Measurements from ENCODE around the gene C1orf116.
A peak's percentile ranks its signal among the peaks of the same experiment; 100 is the strongest.

Gene C1orf116

DNA sequence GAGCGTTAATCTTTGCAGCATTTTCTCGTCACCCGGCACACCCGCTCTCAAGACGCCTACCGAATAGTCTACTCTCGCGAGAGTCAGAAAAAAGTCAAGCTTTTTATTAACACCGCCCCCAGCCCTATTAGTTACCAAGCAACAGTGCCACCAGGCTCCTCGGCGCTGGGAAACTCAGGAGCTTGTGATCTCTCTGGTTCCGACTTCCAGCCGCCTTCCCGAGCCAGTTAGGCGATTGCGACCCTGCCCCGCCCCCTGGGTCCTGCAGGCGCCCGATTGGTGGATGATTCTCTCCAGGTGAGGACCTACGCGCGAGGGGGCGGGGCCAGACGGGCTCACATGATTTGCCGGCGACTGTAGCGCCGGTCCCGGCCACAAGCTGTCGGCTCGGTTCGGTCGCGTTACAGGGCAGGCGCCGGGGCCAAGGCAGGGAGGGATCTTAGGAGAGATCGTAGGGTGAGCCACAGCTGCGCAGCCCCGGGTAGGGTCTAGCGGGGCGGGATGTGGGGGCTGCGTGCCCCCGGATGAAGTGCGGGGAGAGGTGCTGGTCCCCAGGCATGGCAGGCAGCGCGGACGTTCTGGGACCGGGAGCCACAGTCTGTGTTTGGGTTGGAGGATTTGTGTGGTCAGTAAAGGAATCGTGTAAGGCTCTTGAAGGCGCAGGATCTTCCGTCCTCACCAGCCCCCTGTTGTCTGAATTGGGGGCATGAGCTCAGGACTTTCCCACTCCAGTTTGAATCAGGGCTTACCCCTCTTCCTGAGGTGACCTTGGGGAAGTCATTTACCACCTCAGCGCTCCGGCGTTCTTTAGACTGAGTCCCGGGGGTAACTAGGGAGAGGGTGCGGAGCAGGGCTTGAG, 20.6 kb upstream of the C1orf116 start, which contains the start of gene PFKFB2 (continued):
- peak; percentile 73; the same call in 1 of the 2 replicates for TF ChIP-seq KLF16 (tag by site-specific recombination; IDR thresholded peaks at IDR 0.05)
- TF ChIP-seq ZNF76 (tag by site-specific recombination; IDR thresholded peaks at IDR 0.05; ENCODE audit: borderline replicate concordance, low read depth): no peak
- TF ChIP-seq ZNF692 (tag by site-specific recombination; IDR thresholded peaks at IDR 0.05): no peak; the same call in 1 of the 2 replicates
- peak; percentile 84 for TF ChIP-seq GLIS2 (tag by site-specific recombination; IDR thresholded peaks at IDR 0.05)
- TF ChIP-seq IKZF3 (tag by site-specific recombination; IDR thresholded peaks at IDR 0.05): peak; percentile 96
- TF ChIP-seq TSHZ1 (tag by site-specific recombination; IDR thresholded peaks at IDR 0.05; ENCODE audit: borderline replicate concordance): no peak
- no peak for TF ChIP-seq ZBTB44 (tag by site-specific recombination; IDR thresholded peaks at IDR 0.05)
- 0 out of 2 replicates have a peak, but pooled peaks have one; percentile 23 for TF ChIP-seq ZNF24 (tag by site-specific recombination; IDR thresholded peaks at IDR 0.05)
- peak; percentile 22; the same call in 1 of the 2 replicates for TF ChIP-seq TRIM28 (IDR thresholded peaks at IDR 0.05; ENCODE audit: borderline replicate concordance, low read length)
- no peak for TF ChIP-seq ZNF548 (tag by site-specific recombination; IDR thresholded peaks at IDR 0.05)
- TF ChIP-seq ZFHX2 (tag by site-specific recombination; conservative IDR thresholded peaks at IDR 0.05): peak; percentile 71
- TF ChIP-seq EGR2 (tag by site-specific recombination; IDR thresholded peaks at IDR 0.05; ENCODE audit: low read depth): peak; percentile 57
- TF ChIP-seq, protein P1, sequence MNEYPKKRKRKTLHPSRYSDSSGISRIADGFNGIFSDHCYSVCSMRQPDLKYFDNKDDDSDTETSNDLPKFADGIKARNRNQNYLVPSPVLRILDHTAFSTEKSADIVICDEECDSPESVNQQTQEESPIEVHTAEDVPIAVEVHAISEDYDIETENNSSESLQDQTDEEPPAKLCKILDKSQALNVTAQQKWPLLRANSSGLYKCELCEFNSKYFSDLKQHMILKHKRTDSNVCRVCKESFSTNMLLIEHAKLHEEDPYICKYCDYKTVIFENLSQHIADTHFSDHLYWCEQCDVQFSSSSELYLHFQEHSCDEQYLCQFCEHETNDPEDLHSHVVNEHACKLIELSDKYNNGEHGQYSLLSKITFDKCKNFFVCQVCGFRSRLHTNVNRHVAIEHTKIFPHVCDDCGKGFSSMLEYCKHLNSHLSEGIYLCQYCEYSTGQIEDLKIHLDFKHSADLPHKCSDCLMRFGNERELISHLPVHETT (tag by site-specific recombination; IDR thresholded peaks at IDR 0.05): no peak
- no peak for TF ChIP-seq SETDB1 (IDR thresholded peaks at IDR 0.05; ENCODE audit: insufficient read length, low read length)
- TF ChIP-seq ZNF174 (tag by site-specific recombination; IDR thresholded peaks at IDR 0.05): no peak
- TF ChIP-seq, protein P2, sequence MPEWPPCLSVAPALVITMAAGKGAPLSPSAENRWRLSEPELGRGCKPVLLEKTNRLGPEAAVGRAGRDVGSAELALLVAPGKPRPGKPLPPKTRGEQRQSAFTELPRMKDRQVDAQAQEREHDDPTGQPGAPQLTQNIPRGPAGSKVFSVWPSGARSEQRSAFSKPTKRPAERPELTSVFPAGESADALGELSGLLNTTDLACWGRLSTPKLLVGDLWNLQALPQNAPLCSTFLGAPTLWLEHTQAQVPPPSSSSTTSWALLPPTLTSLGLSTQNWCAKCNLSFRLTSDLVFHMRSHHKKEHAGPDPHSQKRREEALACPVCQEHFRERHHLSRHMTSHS (tag by site-specific recombination; IDR thresholded peaks at IDR 0.05): no peak
- no peak for TF ChIP-seq ZNF473 (tag by site-specific recombination; IDR thresholded peaks at IDR 0.05)
- TF ChIP-seq, protein P3, sequence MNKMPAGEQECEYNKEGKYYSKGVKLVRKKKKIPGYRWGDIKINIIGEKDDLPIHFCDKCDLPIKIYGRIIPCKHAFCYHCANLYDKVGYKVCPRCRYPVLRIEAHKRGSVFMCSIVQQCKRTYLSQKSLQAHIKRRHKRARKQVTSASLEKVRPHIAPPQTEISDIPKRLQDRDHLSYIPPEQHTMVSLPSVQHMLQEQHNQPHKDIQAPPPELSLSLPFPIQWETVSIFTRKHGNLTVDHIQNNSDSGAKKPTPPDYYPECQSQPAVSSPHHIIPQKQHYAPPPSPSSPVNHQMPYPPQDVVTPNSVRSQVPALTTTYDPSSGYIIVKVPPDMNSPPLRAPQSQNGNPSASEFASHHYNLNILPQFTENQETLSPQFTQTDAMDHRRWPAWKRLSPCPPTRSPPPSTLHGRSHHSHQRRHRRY (tag by site-specific recombination; IDR thresholded peaks at IDR 0.05): no peak
- TF ChIP-seq ZNF114 (tag by site-specific recombination; IDR thresholded peaks at IDR 0.05): no peak
- no peak for TF ChIP-seq ZSCAN30 (tag by site-specific recombination; IDR thresholded peaks at IDR 0.05)
- TF ChIP-seq ZNF600 (tag by site-specific recombination; IDR thresholded peaks at IDR 0.05): peak; percentile 77
- no peak for TF ChIP-seq ZNF610 (tag by site-specific recombination; IDR thresholded peaks at IDR 0.05; ENCODE audit: borderline replicate concordance)
- TF ChIP-seq ZNF560 (tag by site-specific recombination; IDR thresholded peaks at IDR 0.05; ENCODE audit: borderline replicate concordance): no peak
- no peak; the same call in 1 of the 2 replicates for TF ChIP-seq ZFP69B (tag by site-specific recombination; IDR thresholded peaks at IDR 0.05)
- no peak for TF ChIP-seq ZNF426 (tag by site-specific recombination; IDR thresholded peaks at IDR 0.05)
- peak; percentile 3; the same call in 1 of the 2 replicates for TF ChIP-seq ZBTB8A (tag by site-specific recombination; IDR thresholded peaks at IDR 0.05)
- TF ChIP-seq KLF9 (tag by site-specific recombination; IDR thresholded peaks at IDR 0.05; ENCODE audit: low read depth): peak; percentile 85
- TF ChIP-seq ZNF37A (tag by site-specific recombination; IDR thresholded peaks at IDR 0.05): no peak
- TF ChIP-seq ZNF16 (tag by site-specific recombination; IDR thresholded peaks at IDR 0.05; ENCODE audit: low read depth): no peak
- TF ChIP-seq ZNF596 (tag by site-specific recombination; IDR thresholded peaks at IDR 0.05): no peak

All from HEK293 (cell line).